CD4-positive, alpha-beta T cell treated with Interleukin-1 beta for 1 hour (primary cell): ENCODE results near the gene ZC3H4.
A peak's percentile ranks its signal among the peaks of the same experiment; 100 is the strongest.

Experiments
- DNase-seq, 2 donors: peaks; one replicate each; pipeline ENCODE4 v3.0.0-alpha.2; 2020 to 2022

Gene ZC3H4

GRCh38 chr19:47044946-47045866 is 68.4 kb downstream of the ZC3H4 start:
- DNase-seq: no peak

GRCh38 chr19:47040869-47041268 is 72.7 kb downstream of the ZC3H4 start:
- no peak for DNase-seq

DNA sequence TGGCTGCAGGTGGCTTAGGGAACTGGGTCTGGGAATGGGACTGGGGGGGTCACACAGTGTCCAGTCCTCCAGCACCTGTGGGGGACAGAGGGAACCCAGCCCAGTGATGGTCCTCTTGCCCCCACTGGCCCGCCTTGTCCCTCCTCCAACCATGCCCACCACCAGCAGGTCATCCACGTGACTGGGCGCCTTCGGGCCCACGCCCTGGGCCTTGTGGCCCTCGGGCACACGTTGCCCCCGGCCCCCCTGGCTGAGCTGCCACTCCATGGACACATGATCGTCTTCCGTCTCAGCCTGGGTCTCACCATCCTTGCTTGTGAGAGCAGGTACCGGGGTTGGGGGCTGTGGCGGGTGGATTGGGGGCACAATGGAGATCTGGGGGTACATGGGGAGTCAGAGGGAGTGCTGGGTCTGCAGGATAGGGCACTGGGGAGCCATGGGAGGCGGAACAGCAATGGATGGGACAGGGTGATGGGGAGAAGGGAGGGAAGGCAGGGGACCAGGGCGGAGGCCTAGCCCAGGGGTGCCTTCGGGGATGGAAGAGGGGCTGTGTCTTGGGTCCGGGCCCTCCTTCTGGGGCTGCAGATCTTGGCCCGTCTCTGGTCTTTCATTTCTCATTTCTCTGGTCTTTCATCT is 74.2 kb downstream of the ZC3H4 start:
- DNase-seq: no peak

GRCh38 chr19:47037766-47038165 is 75.8 kb downstream of the ZC3H4 start:
- DNase-seq: no peak

DNA sequence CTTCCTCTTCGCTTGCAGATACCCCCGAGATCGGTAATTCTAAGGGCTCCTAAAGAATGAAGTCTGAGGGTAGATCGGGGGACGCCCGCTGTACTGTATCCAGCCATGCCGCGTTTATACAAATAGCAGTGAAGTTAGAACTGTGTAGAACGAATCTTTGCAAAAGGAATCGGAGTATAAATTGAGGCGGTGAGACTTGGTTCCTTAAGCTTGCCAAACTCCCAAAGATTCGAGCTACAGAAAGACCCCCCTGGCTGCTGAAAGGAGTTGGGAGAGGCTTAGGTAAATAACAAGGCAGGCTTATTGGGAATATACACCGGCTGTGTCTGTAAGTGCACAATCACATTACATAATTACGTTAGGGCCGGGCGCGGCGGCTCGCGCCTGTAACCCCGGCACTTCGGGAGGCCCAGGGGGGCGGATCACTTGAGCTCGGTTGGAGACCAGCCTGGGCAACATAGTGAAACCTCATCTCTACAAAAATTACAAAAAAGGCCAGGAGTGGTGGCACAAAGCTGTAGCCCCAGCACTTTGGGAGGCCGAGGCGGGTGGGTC is 77.4 kb downstream of the ZC3H4 start:
- no peak for DNase-seq

DNA sequence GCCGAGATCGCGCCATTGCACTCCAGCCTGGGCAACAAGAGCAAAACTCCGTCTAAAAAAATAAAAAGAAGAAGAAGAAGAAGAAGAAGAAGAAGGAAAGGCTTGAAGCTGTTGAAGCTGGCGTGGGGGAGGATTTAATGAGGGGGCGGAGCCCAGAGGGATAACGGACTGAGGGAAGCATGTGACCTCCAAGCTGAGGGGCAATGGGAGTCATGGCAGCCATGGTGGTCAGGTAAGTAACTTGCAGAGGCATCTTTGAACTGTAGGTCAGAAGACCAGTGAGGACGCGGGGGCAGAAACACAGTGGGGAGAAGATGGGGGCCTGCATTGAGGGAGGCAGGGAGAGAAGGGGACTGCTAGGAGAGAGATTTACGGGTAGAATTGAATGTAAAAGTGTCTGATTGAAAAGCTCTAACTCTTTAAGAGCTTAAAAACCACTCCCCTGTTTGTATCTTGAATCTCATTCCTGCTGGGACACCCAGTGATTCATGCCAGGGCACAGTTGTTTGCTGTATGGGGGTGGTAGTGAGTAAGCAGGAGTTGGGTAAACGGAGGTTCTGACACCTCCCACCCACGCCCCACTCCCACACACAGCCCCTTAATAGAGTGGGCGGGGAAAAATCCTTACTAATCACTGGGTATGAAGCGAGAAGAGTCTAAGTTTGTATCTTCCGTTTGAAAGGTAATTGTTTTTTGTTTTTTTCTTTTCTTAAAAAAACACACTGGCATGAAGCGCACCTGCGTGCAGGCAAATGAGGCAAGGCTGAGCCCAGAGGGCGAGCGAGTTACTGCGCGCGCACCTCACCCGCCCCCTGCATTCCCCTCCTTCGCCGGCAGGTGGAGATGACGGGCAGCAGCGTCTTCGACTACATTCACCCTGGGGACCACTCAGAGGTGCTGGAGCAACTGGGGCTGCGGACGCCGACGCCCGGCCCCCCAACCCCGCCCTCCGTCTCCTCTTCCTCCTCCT is 78.2 kb downstream of the ZC3H4 start:
- peak; percentile 93 to 96 for DNase-seq

DNA sequence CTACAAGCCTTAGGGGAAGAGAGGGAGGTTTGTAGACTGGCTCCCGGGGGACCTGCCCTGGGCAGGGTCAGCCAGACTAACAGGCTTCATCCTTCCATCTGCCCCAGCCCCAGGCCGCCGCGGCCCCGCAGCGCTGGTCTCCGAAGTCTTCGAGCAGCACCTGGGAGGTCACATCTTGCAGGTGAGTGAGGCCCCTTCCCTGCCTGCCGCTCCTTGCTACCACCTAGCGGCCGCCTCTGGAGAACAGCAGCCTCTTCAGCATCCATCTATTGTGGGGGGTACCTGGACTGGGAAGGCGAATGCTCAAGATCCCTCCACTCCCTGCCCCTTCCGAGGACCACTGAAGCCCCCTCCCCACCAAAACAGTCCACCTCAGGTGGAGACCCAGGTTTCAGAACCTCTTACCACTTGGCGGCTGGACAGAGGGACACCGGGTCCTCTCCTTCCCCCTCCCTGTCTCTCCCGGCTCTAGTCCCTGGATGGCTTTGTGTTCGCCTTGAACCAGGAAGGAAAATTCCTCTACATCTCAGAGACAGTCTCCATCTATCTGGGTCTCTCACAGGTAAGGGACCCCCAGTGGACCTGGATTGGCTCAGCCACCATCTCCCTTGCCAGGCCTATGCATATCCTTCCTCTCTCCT is 81.3 kb downstream of the ZC3H4 start:
- peak; percentile 65 to 69 for DNase-seq

GRCh38 chr19:47028195-47028601 is 85.4 kb downstream of the ZC3H4 start:
- no peak for DNase-seq

DNA sequence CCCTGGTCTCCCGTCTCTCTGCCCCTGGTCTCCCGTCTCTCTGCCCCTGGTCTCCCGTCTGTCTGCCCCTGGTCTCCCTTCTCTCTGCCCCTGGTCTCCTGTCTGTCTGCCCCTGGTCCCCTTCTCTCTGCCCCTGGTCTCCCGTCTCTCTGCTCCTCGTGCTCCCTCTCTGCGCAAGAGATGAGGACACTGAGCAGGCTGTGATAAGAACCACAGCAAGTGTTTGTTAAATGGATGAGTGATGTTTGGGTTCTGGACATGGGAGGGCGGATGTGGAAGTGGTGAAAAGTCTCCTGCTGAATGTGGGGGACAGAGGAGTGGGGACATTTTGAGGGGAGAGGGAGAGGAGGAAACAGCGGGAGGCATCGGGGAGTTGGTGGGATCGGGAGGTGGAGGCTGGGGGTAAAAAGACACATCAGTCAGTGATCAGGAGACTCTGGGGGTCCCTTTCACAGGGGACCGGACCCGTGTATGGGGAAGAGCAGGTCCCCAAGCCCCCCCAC is 85.9 kb downstream of the ZC3H4 start:
- no peak for DNase-seq

- no peak for DNase-seq
Measured at GRCh38 chr19:47026889-47027288, 86.7 kb downstream of the ZC3H4 start.

DNA sequence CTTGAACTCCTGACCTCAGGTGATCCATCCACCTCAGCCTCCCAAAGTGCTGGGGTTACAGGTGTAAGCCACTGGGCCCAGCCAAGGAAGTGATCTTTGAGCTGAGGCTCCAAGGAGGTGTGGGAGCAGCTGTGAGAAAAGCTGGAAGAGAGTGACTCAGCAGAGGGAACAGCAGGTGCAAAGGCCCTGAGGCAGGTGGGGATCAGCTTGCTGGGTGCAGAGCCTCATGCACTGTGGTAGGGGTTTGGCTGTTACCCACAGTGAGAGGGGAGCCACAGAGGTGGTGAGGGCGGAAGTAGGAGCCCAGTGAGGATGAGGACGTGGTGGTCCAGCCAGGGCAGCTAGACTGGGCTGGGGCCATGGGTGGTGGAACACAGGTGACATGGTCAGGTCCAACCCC is 87.4 kb downstream of the ZC3H4 start:
- DNase-seq: no peak

- no peak for DNase-seq
Measured at GRCh38 chr19:47024502-47024901, 89.1 kb downstream of the ZC3H4 start.

DNA sequence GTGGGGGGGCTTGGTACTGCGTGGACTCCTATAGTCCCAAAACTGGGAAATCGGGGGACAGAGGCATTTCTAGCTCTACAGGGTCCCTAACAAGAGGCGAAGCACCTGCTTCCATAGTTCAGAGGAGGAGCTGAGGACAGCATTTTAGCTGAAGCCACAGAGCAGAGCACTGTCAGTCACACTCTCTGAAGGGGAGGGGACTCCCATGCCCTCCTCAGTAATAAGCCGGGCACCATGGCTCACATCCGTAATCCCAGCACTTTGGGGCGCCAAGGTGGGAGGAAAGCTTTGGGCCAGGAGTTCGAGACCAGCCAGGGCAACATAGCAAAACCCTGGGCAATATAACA is 90.2 kb downstream of the ZC3H4 start:
- no peak for DNase-seq

GRCh38 chr19:47022541-47023447 is 90.8 kb downstream of the ZC3H4 start:
- no peak for DNase-seq

DNA sequence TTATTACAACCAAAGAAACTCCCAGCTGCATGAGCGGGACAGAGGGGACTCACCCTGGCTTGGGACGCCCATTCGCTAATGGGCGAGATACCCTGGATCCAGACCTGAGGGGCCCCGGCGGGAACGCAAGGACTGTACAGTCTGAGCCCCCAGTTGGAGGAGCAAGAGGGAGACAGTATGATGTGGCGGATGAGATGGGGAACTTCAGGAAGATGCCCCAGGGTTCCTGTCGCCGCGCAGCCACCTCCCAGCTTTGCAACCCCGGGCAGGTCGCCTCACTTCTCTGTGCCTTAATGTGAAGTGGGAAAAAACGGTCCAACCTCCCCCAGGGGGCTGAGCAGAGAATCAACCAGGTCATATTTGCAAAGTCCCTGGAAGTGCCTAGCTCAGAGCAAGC is 91.4 kb downstream of the ZC3H4 start:
- no peak for DNase-seq

GRCh38 chr19:47021536-47022139 is 91.9 kb downstream of the ZC3H4 start:
- no peak for DNase-seq

GRCh38 chr19:47020992-47021496 is 92.5 kb downstream of the ZC3H4 start:
- DNase-seq: no peak

GRCh38 chr19:47020132-47020805 is 93.3 kb downstream of the ZC3H4 start:
- DNase-seq: no peak

GRCh38 chr19:47019431-47020041 is 94.0 kb downstream of the ZC3H4 start, which contains the start of gene NPAS1:
Gene NPAS1, plus strand, starts transcription at chr19:47019837. Its CDS starts 1,211 bp downstream, at chr19:47021048.
- DNase-seq: no peak
